H1 (cell line): ENCODE results near the gene CRIP1.

Source experiments
- CBX5 ChIP-seq: fragments of 300-800, 300-1000 bp; sonication (generic); IDR thresholded peaks from 2 replicates; pipeline ENCODE4 v1.7.1; 2016; ENCODE audit warnings: antibody characterized with exemption, low read length, low read depth
- EP300 ChIP-seq, 2 experiments: IDR thresholded peaks; 1 replicate in 1 of 2; 2 replicates in 1 of 2; pipeline ENCODE4 v1.6.1; 2011 to 2012; ENCODE audit warnings: low read depth in 2 of 2, low read length in 2 of 2, mild to moderate bottlenecking in 2 of 2, borderline replicate concordance in 1 of 2, inconsistent platforms in 1 of 2, moderate library complexity in 1 of 2
- EZH2 ChIP-seq: fragments of 200-600 bp; sonication (generic); IDR thresholded peaks from 2 replicates; pipeline ENCODE4 v1.7.1; 2012; ENCODE audit warnings: low read depth, mild to moderate bottlenecking, moderate library complexity, low read length, inconsistent platforms; ENCODE audit not compliant: severe bottlenecking
- GABPA ChIP-seq: IDR thresholded peaks from 2 replicates; pipeline ENCODE4 v1.6.1; 2011; ENCODE audit warnings: mild to moderate bottlenecking, low read length, moderate library complexity, borderline replicate concordance; ENCODE audit not compliant: insufficient read depth
- MAFK ChIP-seq: IDR thresholded peaks from 2 replicates; pipeline ENCODE4 v1.6.1; 2012; ENCODE audit warnings: low read depth, mild to moderate bottlenecking, improper control_type of control experiment, low read length
- POLR2A ChIP-seq, 2 experiments: IDR thresholded peaks; 1 replicate in 1 of 2; 2 replicates in 1 of 2; pipeline ENCODE4 v1.6.1; 2011; ENCODE audit warnings: low read depth in 2 of 2, low read length in 2 of 2, mild to moderate bottlenecking in 2 of 2; ENCODE audit errors: control extremely low read depth in 1 of 2
- RAD21 ChIP-seq, 2 experiments: IDR thresholded peaks in 1 of 2; conservative IDR thresholded peaks in 1 of 2; 2 replicates each; pipeline ENCODE4 v1.6.1; 2011; ENCODE audit warnings: low read depth in 2 of 2, low read length in 2 of 2, improper control_type of control experiment in 1 of 2, inconsistent platforms in 1 of 2, mild to moderate bottlenecking in 1 of 2, moderate library complexity in 1 of 2
- RBBP5 ChIP-seq: IDR thresholded peaks from 2 replicates; pipeline ENCODE4 v1.7.1; 2012; ENCODE audit warnings: low read depth, mild to moderate bottlenecking, inconsistent platforms, low read length, moderate library complexity, borderline replicate concordance
- RFX5 ChIP-seq: IDR thresholded peaks from 2 replicates; pipeline ENCODE4 v1.6.1; 2011; ENCODE audit warnings: low read depth, low read length, improper control_type of control experiment, borderline replicate concordance
- TF ChIP-seq, protein P1 (sequence below), 3 experiments: IDR thresholded peaks; 1 replicate in 2 of 3; 2 replicates in 1 of 3; pipeline versions ENCODE4 v1.5.1 to v1.6.1; 2011; ENCODE audit warnings: low read length in 3 of 3, mild to moderate bottlenecking in 3 of 3, inconsistent platforms in 2 of 3, low read depth in 1 of 3, moderate library complexity in 1 of 3; ENCODE audit not compliant: insufficient read depth in 1 of 3; ENCODE audit errors: control extremely low read depth in 1 of 3

DNA sequence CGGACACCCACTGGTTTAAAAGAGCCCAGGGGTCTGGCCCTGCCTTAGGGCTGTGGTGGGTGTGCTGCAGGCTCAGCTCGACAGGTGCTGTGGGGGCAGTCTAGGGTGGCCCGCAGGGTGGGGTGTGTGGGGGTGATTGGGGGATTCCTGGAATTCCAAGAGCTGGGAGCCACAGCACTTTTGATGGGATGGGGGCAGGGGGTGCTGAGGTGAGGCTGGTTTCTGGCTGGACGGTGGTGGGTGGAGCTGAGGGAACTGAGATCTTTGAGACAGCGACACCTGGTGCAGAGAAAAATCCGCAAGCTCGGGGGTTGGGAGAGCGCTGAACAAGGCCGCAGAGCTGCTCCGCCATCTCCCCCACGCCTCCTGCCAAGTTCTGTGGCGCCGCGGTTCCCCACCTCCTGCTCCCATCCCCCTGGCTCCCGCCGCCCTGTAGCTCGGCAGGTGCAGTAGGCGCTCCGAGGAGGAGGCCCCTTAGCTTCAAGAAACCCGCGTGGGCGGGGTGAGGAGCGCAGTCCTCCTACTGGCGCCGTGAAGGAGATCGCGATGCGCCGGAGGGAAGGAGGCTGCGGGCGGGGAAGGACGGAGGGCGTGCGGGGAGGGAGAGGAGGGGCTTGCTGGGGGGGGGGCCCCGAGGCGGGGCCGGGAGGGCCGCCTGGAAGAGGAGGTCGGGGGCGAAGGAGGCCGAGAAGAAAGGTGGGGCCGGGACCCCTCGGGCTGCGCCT is 3.0 kb downstream of the CRIP1 start:
- TF ChIP-seq RFX5 (no peak), EZH2 (no peak), POLR2A (IDR thresholded peaks at IDR 0.05; ENCODE audit: control extremely low read depth in 1 of 2, low read depth in 2 of 2, low read length in 2 of 2) (no peak), RBBP5 (no peak), CBX5 (no peak), MAFK (no peak), RAD21 (IDR thresholded peaks at IDR 0.05 in 1 of 2, conservative IDR thresholded peaks at IDR 0.05 in 1 of 2; ENCODE audit: low read depth in 2 of 2, low read length in 2 of 2) (peak; percentile 38 to 39; a peak in 3 of 4 replicates), EP300 (IDR thresholded peaks at IDR 0.05; ENCODE audit: borderline replicate concordance in 1 of 2, low read depth in 2 of 2, low read length in 2 of 2) (no peak), GABPA (no peak; the same call in 1 of the 2 replicates)
- TF ChIP-seq, protein P1, sequence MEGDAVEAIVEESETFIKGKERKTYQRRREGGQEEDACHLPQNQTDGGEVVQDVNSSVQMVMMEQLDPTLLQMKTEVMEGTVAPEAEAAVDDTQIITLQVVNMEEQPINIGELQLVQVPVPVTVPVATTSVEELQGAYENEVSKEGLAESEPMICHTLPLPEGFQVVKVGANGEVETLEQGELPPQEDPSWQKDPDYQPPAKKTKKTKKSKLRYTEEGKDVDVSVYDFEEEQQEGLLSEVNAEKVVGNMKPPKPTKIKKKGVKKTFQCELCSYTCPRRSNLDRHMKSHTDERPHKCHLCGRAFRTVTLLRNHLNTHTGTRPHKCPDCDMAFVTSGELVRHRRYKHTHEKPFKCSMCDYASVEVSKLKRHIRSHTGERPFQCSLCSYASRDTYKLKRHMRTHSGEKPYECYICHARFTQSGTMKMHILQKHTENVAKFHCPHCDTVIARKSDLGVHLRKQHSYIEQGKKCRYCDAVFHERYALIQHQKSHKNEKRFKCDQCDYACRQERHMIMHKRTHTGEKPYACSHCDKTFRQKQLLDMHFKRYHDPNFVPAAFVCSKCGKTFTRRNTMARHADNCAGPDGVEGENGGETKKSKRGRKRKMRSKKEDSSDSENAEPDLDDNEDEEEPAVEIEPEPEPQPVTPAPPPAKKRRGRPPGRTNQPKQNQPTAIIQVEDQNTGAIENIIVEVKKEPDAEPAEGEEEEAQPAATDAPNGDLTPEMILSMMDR (IDR thresholded peaks at IDR 0.05; ENCODE audit: control extremely low read depth in 1 of 3, insufficient read depth in 1 of 3, low read depth in 1 of 3, low read length in 3 of 3) = peak in 2 of 3 experiments; percentile 70 to 81; a peak in 3 of 4 replicates
